Calu3 (cell line): ENCODE measurements around the gene SPAG16. TPM values are rescaled to one million over a fixed set of nuclear protein-coding genes. Genes with fewer than 3 reads are reported as not detected.

ENCODE experiments used
- BruUV-seq: library from RNA; stranded (reverse); fragments of 400-500 nt; replicated peaks from 2 replicates; lab custom pipeline; 2021; lab: Mats Ljungman, UMichigan
- CTCF ChIA-PET: fragments of 300-600 bp; sonication (Branson Sonifier 250); formaldehyde crosslinking; loops from one replicate; lab custom pipeline; 2022; ENCODE audit warnings: antibody characterized with exemption; lab: Charles Lee
- DNase-seq: peaks from one replicate; pipeline ENCODE4 v3.0.0; 2022
- H3K27ac Mint-ChIP-seq: one replicate; pipeline ENCODE4 v1.8.0; 2022; ENCODE audit warnings: mixed read lengths; ENCODE audit not compliant: unreplicated experiment
- H3K27me3 Mint-ChIP-seq: one replicate; pipeline ENCODE4 v1.8.0; 2022; ENCODE audit warnings: mixed read lengths; ENCODE audit not compliant: unreplicated experiment
- H3K36me3 Mint-ChIP-seq: one replicate; pipeline ENCODE4 v1.8.0; 2022; ENCODE audit warnings: mild to moderate bottlenecking, moderate library complexity, mixed read lengths; ENCODE audit not compliant: insufficient read depth, unreplicated experiment
- H3K4me1 Mint-ChIP-seq: one replicate; pipeline ENCODE4 v1.8.0; 2022; ENCODE audit warnings: mild to moderate bottlenecking, low read depth, mixed read lengths; ENCODE audit not compliant: unreplicated experiment
- H3K4me3 Mint-ChIP-seq: one replicate; pipeline ENCODE4 v1.8.0; 2022; ENCODE audit warnings: mild to moderate bottlenecking, low read depth, moderate library complexity, mixed read lengths; ENCODE audit not compliant: unreplicated experiment
- H3K9me3 Mint-ChIP-seq: one replicate; pipeline ENCODE4 v1.8.0; 2022; ENCODE audit warnings: low read depth, mixed read lengths; ENCODE audit not compliant: unreplicated experiment
- CTCF ChIP-seq: fragments of 200-600 bp; IDR thresholded peaks from one replicate; pipeline ENCODE4 v1.8.0; 2022; ENCODE audit warnings: antibody characterized with exemption; ENCODE audit not compliant: unreplicated experiment
- intact Hi-C: fragments of 100-400 bp; cut with micrococcal nuclease; formaldehyde crosslinking; loops from one replicate; pipeline ENCODE4 v1.10.0; 2022; ENCODE audit not compliant: unreplicated experiment
- total RNA-seq: library from RNA; stranded (reverse); gene quantifications from 2 replicates; pipeline ENCODE4 v1.2.3, GENCODE V29; 2022

The SPAG16 gene
- total RNA-seq, 1 experiment from 2014 or later, result 30.2 TPM

GRCh38 chr2:214156971-214157370, 872.7 kb downstream of the SPAG16 start:
- DNase-seq, result no peak
- Mint-ChIP-seq H3K4me3 (no peak overlapping the region), H3K27me3 (no peaks in the 10 kb centered on the region), H3K9me3 (peaks cover 6% of the 10 kb centered on the region), H3K36me3 (no peaks in the 10 kb centered on the region), H3K4me1 (no peaks in the 10 kb centered on the region), H3K27ac (no peak overlapping the region)
- CTCF ChIA-PET, result no interaction called here
- intact Hi-C loops, result no loop called here
- no TSS peak for BruUV-seq
- no peak for TF ChIP-seq CTCF

- intact Hi-C loops, result no loop called here
- DNase-seq, result no peak
- Mint-ChIP-seq H3K27me3 (no peaks in the 10 kb centered on the region), H3K9me3 (no peaks in the 10 kb centered on the region), H3K36me3 (no peaks in the 10 kb centered on the region), H3K4me1 (no peaks in the 10 kb centered on the region), H3K27ac (no peak overlapping the region), H3K4me3 (no peak overlapping the region)
- CTCF ChIA-PET, result interaction anchor here (0.5 kb wide), 1 partner anchor 16 kb away, joined by 4 read pairs; no protein-coding TSS in a partner anchor
- no TSS peak for BruUV-seq
- TF ChIP-seq CTCF, result no peak
Measured at GRCh38 chr2:214158851-214159250, 874.6 kb downstream of the SPAG16 start.

GRCh38 chr2:214169281-214169680, 885.0 kb downstream of the SPAG16 start:
- intact Hi-C loops, result no loop called here
- Mint-ChIP-seq H3K27me3 (no peaks in the 10 kb centered on the region), H3K4me1 (peaks cover 6% of the 10 kb centered on the region), H3K27ac (no peak overlapping the region), H3K36me3 (no peaks in the 10 kb centered on the region), H3K4me3 (no peak overlapping the region), H3K9me3 (no peaks in the 10 kb centered on the region)
- BruUV-seq, result no TSS peak
- CTCF ChIA-PET, result no interaction called here
- no peak for DNase-seq
- no peak for TF ChIP-seq CTCF

- intact Hi-C loops, result no loop called here
- Mint-ChIP-seq H3K27ac (no peak overlapping the region), H3K36me3 (no peaks in the 10 kb centered on the region), H3K4me1 (peaks cover 6% of the 10 kb centered on the region), H3K4me3 (no peak overlapping the region), H3K9me3 (no peaks in the 10 kb centered on the region), H3K27me3 (no peaks in the 10 kb centered on the region)
- TF ChIP-seq CTCF, result no peak
- no peak for DNase-seq
- no TSS peak for BruUV-seq
- CTCF ChIA-PET, result no interaction called here
Measured at GRCh38 chr2:214169736-214170135, 885.5 kb downstream of the SPAG16 start.
